Colonic mucosa (tissue), 4 donors: Measurements from ENCODE around the gene ZNF512B. TPM values are rescaled to one million over a fixed set of nuclear protein-coding genes. Genes with fewer than 3 reads are reported as not detected.

ENCODE experiments used
- DNase-seq: peaks from one replicate; pipeline ENCODE4 v3.0.0-alpha.2; 2020
- H3K27ac ChIP-seq: fragments of 200-600 bp; one replicate; pipeline ENCODE4 v1.8.0; 2021
- H3K27me3 ChIP-seq: fragments of 200-600 bp; one replicate; pipeline ENCODE4 v1.8.0; 2021
- H3K36me3 ChIP-seq: fragments of 200-600 bp; one replicate; pipeline ENCODE4 v1.8.0; 2021
- H3K4me1 ChIP-seq: fragments of 200-600 bp; one replicate; pipeline ENCODE4 v1.8.0; 2021; ENCODE audit warnings: mild to moderate bottlenecking
- H3K4me3 ChIP-seq: fragments of 200-600 bp; one replicate; pipeline ENCODE4 v1.8.0; 2021
- H3K9ac ChIP-seq, 2 donors: one replicate each; pipeline ENCODE4 v1.7.0; 2013; ENCODE audit warnings: control low read depth in 2 of 2, low read depth in 2 of 2, low read length in 2 of 2
- H3K9me3 ChIP-seq: fragments of 200-600 bp; one replicate; pipeline ENCODE4 v1.8.0; 2021
- CTCF ChIP-seq: fragments of 200-600 bp; IDR thresholded peaks from one replicate; pipeline ENCODE4 v1.8.0; 2022; ENCODE audit warnings: antibody characterized with exemption, mild to moderate bottlenecking
- intact Hi-C: fragments of 100-400 bp; cut with DNase I; formaldehyde crosslinking; loops from one replicate; pipeline ENCODE4 v1.14.1; 2022
- total RNA-seq, 2 donors: library from RNA; stranded (reverse); fragmentation: NEBNext Ultra II Directional in 1 of 2; extraction: Animal tissue kit (Norgen Biotek cat#: 25700) in 1 of 2; gene quantifications; one replicate each; pipeline ENCODE4 v1.2.1, GENCODE V29; 2021
- donor health status: healthy.
- donor health status: DM: no; HTN: no; CAD: no.
- donor health status: DM: no; HTN: no; CAD: no.

ZNF512B gene
- total RNA-seq, 2 donors from 2014 or later, result 1.9 TPM

- peaks cover 17% of the 10 kb centered on the region for H3K36me3 ChIP-seq
- DNase-seq, result no peak
- H3K9ac ChIP-seq, result no peak overlapping the region
- no peak overlapping the region for H3K4me3 ChIP-seq
- no peak for TF ChIP-seq CTCF
- no peaks in the 10 kb centered on the region for H3K9me3 ChIP-seq
- H3K27ac ChIP-seq, result peak overlapping the region; percentile 47
- H3K4me1 ChIP-seq, result peaks cover 8% of the 10 kb centered on the region
- intact Hi-C loops, result no loop called here
- no peaks in the 10 kb centered on the region for H3K27me3 ChIP-seq
Measured at GRCh38 chr20:63942969-63943807, 26.5 kb downstream of the ZNF512B start.

GRCh38 chr20:63942250-63942951 lies 27.3 kb downstream of the ZNF512B start:
- peak overlapping the region; percentile 47 for H3K27ac ChIP-seq
- peaks cover 2% of the 10 kb centered on the region for H3K4me1 ChIP-seq
- intact Hi-C loops, result no loop called here
- no peak overlapping the region for H3K4me3 ChIP-seq
- TF ChIP-seq CTCF, result no peak
- no peaks in the 10 kb centered on the region for H3K27me3 ChIP-seq
- peak; percentile 50 for DNase-seq
- no peak overlapping the region for H3K9ac ChIP-seq
- H3K9me3 ChIP-seq, result no peaks in the 10 kb centered on the region
- H3K36me3 ChIP-seq, result peaks cover 17% of the 10 kb centered on the region

GRCh38 chr20:63941282-63942081 lies 28.2 kb downstream of the ZNF512B start:
- intact Hi-C loops, result no loop called here
- Histone ChIP-seq H3K36me3 (peaks cover 17% of the 10 kb centered on the region), H3K4me1 (no peaks in the 10 kb centered on the region), H3K9me3 (no peaks in the 10 kb centered on the region), H3K4me3 (no peak overlapping the region), H3K27ac (peak overlapping the region; percentile 41), H3K27me3 (no peaks in the 10 kb centered on the region), H3K9ac (no peak overlapping the region)
- peak; percentile 58 for DNase-seq
- TF ChIP-seq CTCF, result no peak

- no peaks in the 10 kb centered on the region for H3K27me3 ChIP-seq
- TF ChIP-seq CTCF, result no peak
- H3K27ac ChIP-seq, result no peak overlapping the region
- H3K36me3 ChIP-seq, result peaks cover 17% of the 10 kb centered on the region
- H3K9ac ChIP-seq, result no peak overlapping the region
- H3K9me3 ChIP-seq, result no peaks in the 10 kb centered on the region
- no peak overlapping the region for H3K4me3 ChIP-seq
- intact Hi-C loops, result no loop called here
- H3K4me1 ChIP-seq, result no peaks in the 10 kb centered on the region
- no peak for DNase-seq
Measured at GRCh38 chr20:63940472-63941266, 29.1 kb downstream of the ZNF512B start.

- Histone ChIP-seq H3K36me3 (peaks cover 17% of the 10 kb centered on the region), H3K27me3 (no peaks in the 10 kb centered on the region), H3K9me3 (no peaks in the 10 kb centered on the region), H3K4me3 (no peak overlapping the region), H3K4me1 (no peaks in the 10 kb centered on the region), H3K27ac (no peak overlapping the region), H3K9ac (no peak overlapping the region)
- no peak for TF ChIP-seq CTCF
- intact Hi-C loops, result no loop called here
- no peak for DNase-seq
Measured at GRCh38 chr20:63940071-63940471, 29.7 kb downstream of the ZNF512B start.
